Measurements from ENCODE around the gene LRIT1. TPM values are rescaled to one million over a fixed set of nuclear protein-coding genes. Genes with fewer than 3 reads are reported as not detected.

Gene LRIT1
- polyA plus RNA-seq, 2 of the 4 experiments (the other 2 are of a cell fraction): not detected

DNA sequence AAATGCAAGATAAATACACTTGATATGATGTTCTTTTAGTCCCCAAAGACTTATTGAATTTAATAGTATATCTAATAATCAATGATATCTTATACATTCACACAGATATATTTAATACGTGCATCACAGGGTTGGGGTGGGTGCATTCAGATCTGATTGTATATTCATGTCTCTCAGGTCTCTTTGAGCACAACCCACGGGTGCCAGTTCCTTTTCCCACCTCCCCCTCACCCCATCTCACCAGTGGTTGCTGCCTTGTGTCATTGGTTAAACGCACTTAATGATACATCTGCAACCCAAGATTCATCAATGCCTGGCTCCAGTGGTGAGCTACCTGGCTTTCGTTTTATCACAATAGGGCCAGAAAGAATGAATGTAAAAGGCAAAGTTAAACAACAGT is 6.2 kb downstream of the LRIT1 start:
- no peak overlapping the region for H3K27ac ChIP-seq
- TF ChIP-seq, protein P1, sequence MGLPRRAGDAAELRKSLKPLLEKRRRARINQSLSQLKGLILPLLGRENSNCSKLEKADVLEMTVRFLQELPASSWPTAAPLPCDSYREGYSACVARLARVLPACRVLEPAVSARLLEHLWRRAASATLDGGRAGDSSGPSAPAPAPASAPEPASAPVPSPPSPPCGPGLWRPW (IDR thresholded peaks at IDR 0.05): no peak
- TF ChIP-seq, protein P2, sequence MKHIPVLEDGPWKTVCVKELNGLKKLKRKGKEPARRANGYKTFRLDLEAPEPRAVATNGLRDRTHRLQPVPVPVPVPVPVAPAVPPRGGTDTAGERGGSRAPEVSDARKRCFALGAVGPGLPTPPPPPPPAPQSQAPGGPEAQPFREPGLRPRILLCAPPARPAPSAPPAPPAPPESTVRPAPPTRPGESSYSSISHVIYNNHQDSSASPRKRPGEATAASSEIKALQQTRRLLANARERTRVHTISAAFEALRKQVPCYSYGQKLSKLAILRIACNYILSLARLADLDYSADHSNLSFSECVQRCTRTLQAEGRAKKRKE (CRISPR knock-in tag; IDR thresholded peaks at IDR 0.05; ENCODE audit: low read depth): no peak
- TF ChIP-seq, protein P3, sequence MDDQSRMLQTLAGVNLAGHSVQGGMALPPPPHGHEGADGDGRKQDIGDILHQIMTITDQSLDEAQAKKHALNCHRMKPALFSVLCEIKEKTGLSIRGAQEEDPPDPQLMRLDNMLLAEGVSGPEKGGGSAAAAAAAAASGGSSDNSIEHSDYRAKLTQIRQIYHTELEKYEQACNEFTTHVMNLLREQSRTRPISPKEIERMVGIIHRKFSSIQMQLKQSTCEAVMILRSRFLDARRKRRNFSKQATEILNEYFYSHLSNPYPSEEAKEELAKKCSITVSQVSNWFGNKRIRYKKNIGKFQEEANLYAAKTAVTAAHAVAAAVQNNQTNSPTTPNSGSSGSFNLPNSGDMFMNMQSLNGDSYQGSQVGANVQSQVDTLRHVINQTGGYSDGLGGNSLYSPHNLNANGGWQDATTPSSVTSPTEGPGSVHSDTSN (IDR thresholded peaks at IDR 0.05): no peak
- TF ChIP-seq, protein P4, sequence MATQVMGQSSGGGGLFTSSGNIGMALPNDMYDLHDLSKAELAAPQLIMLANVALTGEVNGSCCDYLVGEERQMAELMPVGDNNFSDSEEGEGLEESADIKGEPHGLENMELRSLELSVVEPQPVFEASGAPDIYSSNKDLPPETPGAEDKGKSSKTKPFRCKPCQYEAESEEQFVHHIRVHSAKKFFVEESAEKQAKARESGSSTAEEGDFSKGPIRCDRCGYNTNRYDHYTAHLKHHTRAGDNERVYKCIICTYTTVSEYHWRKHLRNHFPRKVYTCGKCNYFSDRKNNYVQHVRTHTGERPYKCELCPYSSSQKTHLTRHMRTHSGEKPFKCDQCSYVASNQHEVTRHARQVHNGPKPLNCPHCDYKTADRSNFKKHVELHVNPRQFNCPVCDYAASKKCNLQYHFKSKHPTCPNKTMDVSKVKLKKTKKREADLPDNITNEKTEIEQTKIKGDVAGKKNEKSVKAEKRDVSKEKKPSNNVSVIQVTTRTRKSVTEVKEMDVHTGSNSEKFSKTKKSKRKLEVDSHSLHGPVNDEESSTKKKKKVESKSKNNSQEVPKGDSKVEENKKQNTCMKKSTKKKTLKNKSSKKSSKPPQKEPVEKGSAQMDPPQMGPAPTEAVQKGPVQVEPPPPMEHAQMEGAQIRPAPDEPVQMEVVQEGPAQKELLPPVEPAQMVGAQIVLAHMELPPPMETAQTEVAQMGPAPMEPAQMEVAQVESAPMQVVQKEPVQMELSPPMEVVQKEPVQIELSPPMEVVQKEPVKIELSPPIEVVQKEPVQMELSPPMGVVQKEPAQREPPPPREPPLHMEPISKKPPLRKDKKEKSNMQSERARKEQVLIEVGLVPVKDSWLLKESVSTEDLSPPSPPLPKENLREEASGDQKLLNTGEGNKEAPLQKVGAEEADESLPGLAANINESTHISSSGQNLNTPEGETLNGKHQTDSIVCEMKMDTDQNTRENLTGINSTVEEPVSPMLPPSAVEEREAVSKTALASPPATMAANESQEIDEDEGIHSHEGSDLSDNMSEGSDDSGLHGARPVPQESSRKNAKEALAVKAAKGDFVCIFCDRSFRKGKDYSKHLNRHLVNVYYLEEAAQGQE (IDR thresholded peaks at IDR 0.05): no peak
- TF ChIP-seq, protein P5, sequence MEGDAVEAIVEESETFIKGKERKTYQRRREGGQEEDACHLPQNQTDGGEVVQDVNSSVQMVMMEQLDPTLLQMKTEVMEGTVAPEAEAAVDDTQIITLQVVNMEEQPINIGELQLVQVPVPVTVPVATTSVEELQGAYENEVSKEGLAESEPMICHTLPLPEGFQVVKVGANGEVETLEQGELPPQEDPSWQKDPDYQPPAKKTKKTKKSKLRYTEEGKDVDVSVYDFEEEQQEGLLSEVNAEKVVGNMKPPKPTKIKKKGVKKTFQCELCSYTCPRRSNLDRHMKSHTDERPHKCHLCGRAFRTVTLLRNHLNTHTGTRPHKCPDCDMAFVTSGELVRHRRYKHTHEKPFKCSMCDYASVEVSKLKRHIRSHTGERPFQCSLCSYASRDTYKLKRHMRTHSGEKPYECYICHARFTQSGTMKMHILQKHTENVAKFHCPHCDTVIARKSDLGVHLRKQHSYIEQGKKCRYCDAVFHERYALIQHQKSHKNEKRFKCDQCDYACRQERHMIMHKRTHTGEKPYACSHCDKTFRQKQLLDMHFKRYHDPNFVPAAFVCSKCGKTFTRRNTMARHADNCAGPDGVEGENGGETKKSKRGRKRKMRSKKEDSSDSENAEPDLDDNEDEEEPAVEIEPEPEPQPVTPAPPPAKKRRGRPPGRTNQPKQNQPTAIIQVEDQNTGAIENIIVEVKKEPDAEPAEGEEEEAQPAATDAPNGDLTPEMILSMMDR (IDR thresholded peaks at IDR 0.05): no peak
- TF ChIP-seq CBX2 (IDR thresholded peaks at IDR 0.05; ENCODE audit: borderline replicate concordance, low read depth) (no peak), HDAC2 (IDR thresholded peaks at IDR 0.05) (no peak), MYC (IDR thresholded peaks at IDR 0.05; ENCODE audit: borderline replicate concordance, low read length) (no peak), TFCP2L1 (CRISPR knock-in tag; IDR thresholded peaks at IDR 0.05) (no peak), GATA3 (IDR thresholded peaks at IDR 0.05; ENCODE audit: borderline replicate concordance) (no peak), BHLHE40 (IDR thresholded peaks at IDR 0.05; ENCODE audit: low read depth, low read length) (no peak), MAZ (IDR thresholded peaks at IDR 0.05; ENCODE audit: borderline replicate concordance, low read depth, low read length) (no peak), FOSL2 (IDR thresholded peaks at IDR 0.05) (no peak), FOSL2 (CRISPR knock-in tag; IDR thresholded peaks at IDR 0.05) (no peak), HOXB5 (CRISPR knock-in tag; IDR thresholded peaks at IDR 0.05) (no peak), TP53 (CRISPR knock-in tag; IDR thresholded peaks at IDR 0.05) (no peak), MAFK (IDR thresholded peaks at IDR 0.05; ENCODE audit: partially characterized antibody) (no peak), HOXA7 (CRISPR knock-in tag; IDR thresholded peaks at IDR 0.05) (no peak)
- TF ChIP-seq, protein P6, sequence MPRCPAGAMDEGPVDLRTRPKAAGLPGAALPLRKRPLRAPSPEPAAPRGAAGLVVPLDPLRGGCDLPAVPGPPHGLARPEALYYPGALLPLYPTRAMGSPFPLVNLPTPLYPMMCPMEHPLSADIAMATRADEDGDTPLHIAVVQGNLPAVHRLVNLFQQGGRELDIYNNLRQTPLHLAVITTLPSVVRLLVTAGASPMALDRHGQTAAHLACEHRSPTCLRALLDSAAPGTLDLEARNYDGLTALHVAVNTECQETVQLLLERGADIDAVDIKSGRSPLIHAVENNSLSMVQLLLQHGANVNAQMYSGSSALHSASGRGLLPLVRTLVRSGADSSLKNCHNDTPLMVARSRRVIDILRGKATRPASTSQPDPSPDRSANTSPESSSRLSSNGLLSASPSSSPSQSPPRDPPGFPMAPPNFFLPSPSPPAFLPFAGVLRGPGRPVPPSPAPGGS (IDR thresholded peaks at IDR 0.05): no peak
- ChIA-PET POLR2A (no interaction called here), CTCF (no interaction called here)
- no peaks in the 10 kb centered on the region for H3K4me1 ChIP-seq
- ATAC-seq (no peak), DNase-seq (ENCODE audit: low read depth in 1 of 2, low spot score in 1 of 2) (no peak), FAIRE-seq (no peak)
- 28% methylated on average over 4 of the region's 4 CpGs for WGBS (ENCODE audit: missing lambda C conversion rate)
- H3K9me3 ChIP-seq: no peaks in the 10 kb centered on the region
- no peak overlapping the region for H3K4me3 ChIP-seq
- H3K4me2 ChIP-seq: no peak overlapping the region

DNA sequence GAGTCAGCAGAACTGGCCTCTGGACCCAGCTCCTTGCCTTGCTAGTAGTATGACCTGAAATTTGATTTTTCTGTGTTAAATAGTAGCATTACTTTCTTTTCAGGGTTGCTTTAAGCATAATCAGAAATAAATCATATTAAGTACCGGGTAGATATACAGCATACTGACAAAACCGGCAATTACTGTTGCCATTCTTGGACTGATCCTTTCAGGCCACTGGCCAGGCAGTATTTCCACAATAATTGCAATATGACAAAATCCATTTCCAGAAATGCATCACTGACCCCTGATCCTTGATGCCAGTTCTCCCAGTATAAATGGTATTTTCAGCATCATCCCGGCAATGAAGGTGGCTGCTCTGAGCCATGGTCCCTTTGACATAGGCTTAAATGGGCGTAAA is 6.9 kb downstream of the LRIT1 start:
- H3K4me3 ChIP-seq: no peak overlapping the region
- H3K27ac ChIP-seq: no peak overlapping the region
- ChIA-PET CTCF (no interaction called here), POLR2A (no interaction called here)
- no peak overlapping the region for H3K4me2 ChIP-seq
- DNase-seq (ENCODE audit: low read depth in 1 of 2, low spot score in 1 of 2) (no peak), FAIRE-seq (no peak), ATAC-seq (no peak)
- 54% methylated on average over 4 of the region's 4 CpGs for WGBS (ENCODE audit: missing lambda C conversion rate)
- no peaks in the 10 kb centered on the region for H3K4me1 ChIP-seq
- no peaks in the 10 kb centered on the region for H3K9me3 ChIP-seq
- TF ChIP-seq EHMT2 (IDR thresholded peaks at IDR 0.05; ENCODE audit: low read depth) (no peak), CEBPB (IDR thresholded peaks at IDR 0.05) (no peak), JUN (IDR thresholded peaks at IDR 0.05) (no peak), SMC3 (IDR thresholded peaks at IDR 0.05) (no peak), ESRRA (IDR thresholded peaks at IDR 0.05; ENCODE audit: borderline replicate concordance, low read length) (no peak), SREBF2 (IDR thresholded peaks at IDR 0.05) (no peak), RAD21 (conservative IDR thresholded peaks at IDR 0.05 in 1 of 2, IDR thresholded peaks at IDR 0.05 in 1 of 2) (no peak), HOXA7 (CRISPR knock-in tag; IDR thresholded peaks at IDR 0.05) (no peak), FOXS1 (CRISPR knock-in tag; IDR thresholded peaks at IDR 0.05) (no peak), ZC3H11A (IDR thresholded peaks at IDR 0.05) (no peak), CHD4 (IDR thresholded peaks at IDR 0.05; ENCODE audit: borderline replicate concordance) (no peak), TP53 (CRISPR knock-in tag; IDR thresholded peaks at IDR 0.05) (no peak)
- TF ChIP-seq, protein P3 (IDR thresholded peaks at IDR 0.05): no peak

Measured in A549 (cell line).